WTC11 (cell line): ENCODE data around the gene CFL1.

Experiments used
- NR1H2 ChIP-seq: sonication (generic); formaldehyde crosslinking; IDR thresholded peaks from 2 replicates; pipeline ENCODE4 v1.9.0; 2021; ENCODE audit warnings: mild to moderate bottlenecking, moderate library complexity, missing genetic modification reagents
- ZNF232 ChIP-seq: sonication (generic); formaldehyde crosslinking; IDR thresholded peaks from 2 replicates; pipeline ENCODE4 v1.8.0; 2022; ENCODE audit warnings: mild to moderate bottlenecking, missing genetic modification reagents
- TF ChIP-seq, protein P1 (sequence below): fragments of 200-600 bp; IDR thresholded peaks from 2 replicates; pipeline ENCODE4 v1.8.0; 2022; ENCODE audit warnings: antibody characterized with exemption
- TF ChIP-seq, protein P2 (sequence below): sonication (generic); formaldehyde crosslinking; IDR thresholded peaks from 2 replicates; pipeline ENCODE4 v1.8.0; 2022; ENCODE audit warnings: mild to moderate bottlenecking, missing genetic modification reagents
- TF ChIP-seq, protein P3 (sequence below): sonication (generic); formaldehyde crosslinking; IDR thresholded peaks from 2 replicates; pipeline ENCODE4 v1.8.1; 2022; ENCODE audit warnings: low read depth, missing genetic modification reagents, borderline replicate concordance

DNA sequence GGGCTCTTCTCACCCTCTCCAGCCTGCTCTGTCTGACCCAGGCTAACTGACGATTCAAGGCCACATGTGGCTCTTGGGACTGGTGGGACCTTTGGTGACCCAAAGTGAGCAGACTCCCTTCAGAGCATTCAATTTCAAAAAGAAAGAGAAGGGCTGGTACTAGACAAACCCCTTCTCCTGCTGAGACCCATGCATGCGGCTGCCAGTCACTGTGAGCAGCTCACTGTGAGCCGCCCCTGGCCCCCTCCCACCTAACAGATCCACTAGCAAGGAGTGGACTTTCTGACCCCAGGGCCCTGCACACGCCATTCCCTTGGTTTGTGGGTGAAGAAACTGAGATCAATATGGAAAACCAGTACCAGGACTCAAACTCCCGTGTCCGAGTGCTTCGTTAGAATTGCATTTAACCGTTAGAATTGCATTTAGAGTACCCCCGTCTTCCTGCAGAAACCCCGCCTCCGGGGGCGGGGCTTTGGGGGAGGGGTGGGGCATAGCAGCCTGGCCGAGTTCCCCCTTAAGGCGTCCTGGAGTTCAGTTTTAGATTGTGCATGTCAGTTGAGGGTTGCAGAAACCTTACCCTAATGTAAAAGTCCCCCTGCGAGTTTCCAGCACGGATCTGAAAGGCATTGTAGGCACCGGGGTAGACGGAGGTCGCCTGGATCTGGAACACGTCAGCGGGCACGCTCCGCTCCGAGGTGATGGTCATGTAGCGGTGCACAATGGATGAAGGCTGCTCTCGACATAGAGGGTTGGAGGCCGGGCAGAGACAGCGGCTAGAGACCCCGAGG is 9.5 kb upstream of the CFL1 start:
- TF ChIP-seq, protein P1, sequence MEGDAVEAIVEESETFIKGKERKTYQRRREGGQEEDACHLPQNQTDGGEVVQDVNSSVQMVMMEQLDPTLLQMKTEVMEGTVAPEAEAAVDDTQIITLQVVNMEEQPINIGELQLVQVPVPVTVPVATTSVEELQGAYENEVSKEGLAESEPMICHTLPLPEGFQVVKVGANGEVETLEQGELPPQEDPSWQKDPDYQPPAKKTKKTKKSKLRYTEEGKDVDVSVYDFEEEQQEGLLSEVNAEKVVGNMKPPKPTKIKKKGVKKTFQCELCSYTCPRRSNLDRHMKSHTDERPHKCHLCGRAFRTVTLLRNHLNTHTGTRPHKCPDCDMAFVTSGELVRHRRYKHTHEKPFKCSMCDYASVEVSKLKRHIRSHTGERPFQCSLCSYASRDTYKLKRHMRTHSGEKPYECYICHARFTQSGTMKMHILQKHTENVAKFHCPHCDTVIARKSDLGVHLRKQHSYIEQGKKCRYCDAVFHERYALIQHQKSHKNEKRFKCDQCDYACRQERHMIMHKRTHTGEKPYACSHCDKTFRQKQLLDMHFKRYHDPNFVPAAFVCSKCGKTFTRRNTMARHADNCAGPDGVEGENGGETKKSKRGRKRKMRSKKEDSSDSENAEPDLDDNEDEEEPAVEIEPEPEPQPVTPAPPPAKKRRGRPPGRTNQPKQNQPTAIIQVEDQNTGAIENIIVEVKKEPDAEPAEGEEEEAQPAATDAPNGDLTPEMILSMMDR: no peak
- no peak for TF ChIP-seq ZNF232
- TF ChIP-seq, protein P2, sequence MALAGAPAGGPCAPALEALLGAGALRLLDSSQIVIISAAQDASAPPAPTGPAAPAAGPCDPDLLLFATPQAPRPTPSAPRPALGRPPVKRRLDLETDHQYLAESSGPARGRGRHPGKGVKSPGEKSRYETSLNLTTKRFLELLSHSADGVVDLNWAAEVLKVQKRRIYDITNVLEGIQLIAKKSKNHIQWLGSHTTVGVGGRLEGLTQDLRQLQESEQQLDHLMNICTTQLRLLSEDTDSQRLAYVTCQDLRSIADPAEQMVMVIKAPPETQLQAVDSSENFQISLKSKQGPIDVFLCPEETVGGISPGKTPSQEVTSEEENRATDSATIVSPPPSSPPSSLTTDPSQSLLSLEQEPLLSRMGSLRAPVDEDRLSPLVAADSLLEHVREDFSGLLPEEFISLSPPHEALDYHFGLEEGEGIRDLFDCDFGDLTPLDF (CRISPR knock-in tag): no peak
- TF ChIP-seq, protein P3, sequence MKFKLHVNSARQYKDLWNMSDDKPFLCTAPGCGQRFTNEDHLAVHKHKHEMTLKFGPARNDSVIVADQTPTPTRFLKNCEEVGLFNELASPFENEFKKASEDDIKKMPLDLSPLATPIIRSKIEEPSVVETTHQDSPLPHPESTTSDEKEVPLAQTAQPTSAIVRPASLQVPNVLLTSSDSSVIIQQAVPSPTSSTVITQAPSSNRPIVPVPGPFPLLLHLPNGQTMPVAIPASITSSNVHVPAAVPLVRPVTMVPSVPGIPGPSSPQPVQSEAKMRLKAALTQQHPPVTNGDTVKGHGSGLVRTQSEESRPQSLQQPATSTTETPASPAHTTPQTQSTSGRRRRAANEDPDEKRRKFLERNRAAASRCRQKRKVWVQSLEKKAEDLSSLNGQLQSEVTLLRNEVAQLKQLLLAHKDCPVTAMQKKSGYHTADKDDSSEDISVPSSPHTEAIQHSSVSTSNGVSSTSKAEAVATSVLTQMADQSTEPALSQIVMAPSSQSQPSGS (CRISPR knock-in tag): no peak
- no peak for TF ChIP-seq NR1H2 (CRISPR knock-in tag)
